ENCODE results near the gene TOP2B.

Gene TOP2B

GRCh38 chr3:25582242-25582641 is 82.5 kb downstream of the TOP2B start:
- Histone ChIP-seq H3K23ac (ENCODE audit: low read length in 2 of 2) (no peak overlapping the region), H3K4ac (ENCODE audit: low read depth in 1 of 2, low read length in 2 of 2) (peak overlapping the region in 1 of 2 experiments; percentile 35), H3K9ac (ENCODE audit: low read length) (no peak overlapping the region), H3K18ac (ENCODE audit: low read depth in 1 of 2, low read length in 2 of 2) (peak overlapping the region in 1 of 2 experiments; percentile 58), H3K4me1 (ENCODE audit: control insufficient read depth, insufficient read depth, low read depth, low read length) (peaks cover 15% of the 10 kb centered on the region), H3K9me3 (ENCODE audit: control insufficient read depth, low read length) (no peaks in the 10 kb centered on the region), H3K14ac (ENCODE audit: low read length in 2 of 2) (no peak overlapping the region), H3K4me3 (ENCODE audit: insufficient read depth in 1 of 2, low read depth in 1 of 2, low read length in 2 of 2) (no peak overlapping the region), H2BK5ac (ENCODE audit: low read depth, low read length, poor library complexity, severe bottlenecking) (no peak overlapping the region), H3K27me3 (ENCODE audit: control insufficient read depth in 1 of 2, insufficient read depth in 1 of 2, low read length in 2 of 2) (peaks cover 0 to 30% of the 10 kb centered on the region in 2 experiments), H3K4me2 (ENCODE audit: low read length, poor library complexity, severe bottlenecking) (no peak overlapping the region), H3K27ac (ENCODE audit: low read length, poor library complexity, severe bottlenecking) (peak overlapping the region; percentile 48), H3K79me1 (replicated peaks; ENCODE audit: low read length, poor library complexity, severe bottlenecking) (no peaks in the 10 kb centered on the region), H2BK120ac (ENCODE audit: low read depth, low read length) (no peak overlapping the region), H3K36me3 (ENCODE audit: control insufficient read depth in 1 of 2, insufficient read depth in 2 of 2, low read depth in 1 of 2, low read length in 2 of 2) (no peaks in the 10 kb centered on the region), H4K91ac (ENCODE audit: low read length) (no peak overlapping the region), H2BK15ac (ENCODE audit: low read depth, poor library complexity, severe bottlenecking) (no peak overlapping the region), H4K8ac (ENCODE audit: low read length) (peak overlapping the region; percentile 45), H2AK5ac (ENCODE audit: low read length, severe bottlenecking) (no peak overlapping the region), H2BK12ac (ENCODE audit: low read length in 2 of 2) (peak overlapping the region in 1 of 2 experiments; percentile 49), H2AFZ (ENCODE audit: low read depth, low read length) (no peak overlapping the region)
- DNase-seq: peak; percentile 99
- 0% methylated on average over 2 of the region's 2 CpGs for WGBS

GRCh38 chr3:25581823-25582222 is 82.9 kb downstream of the TOP2B start:
- Histone ChIP-seq H3K9me3 (ENCODE audit: control insufficient read depth, low read length) (no peaks in the 10 kb centered on the region), H3K4me1 (ENCODE audit: control insufficient read depth, insufficient read depth, low read depth, low read length) (peaks cover 13% of the 10 kb centered on the region), H2BK5ac (ENCODE audit: low read depth, low read length, poor library complexity, severe bottlenecking) (no peak overlapping the region), H3K79me1 (replicated peaks; ENCODE audit: low read length, poor library complexity, severe bottlenecking) (no peaks in the 10 kb centered on the region), H4K8ac (ENCODE audit: low read length) (peak overlapping the region; percentile 94), H3K14ac (ENCODE audit: low read length in 2 of 2) (peak overlapping the region in 1 of 2 experiments; percentile 45), H2BK15ac (ENCODE audit: low read depth, poor library complexity, severe bottlenecking) (peak overlapping the region; percentile 96), H3K27me3 (ENCODE audit: control insufficient read depth in 1 of 2, insufficient read depth in 1 of 2, low read length in 2 of 2) (peaks cover 0 to 30% of the 10 kb centered on the region in 2 experiments), H3K36me3 (ENCODE audit: control insufficient read depth in 1 of 2, insufficient read depth in 2 of 2, low read depth in 1 of 2, low read length in 2 of 2) (no peaks in the 10 kb centered on the region), H3K4me2 (ENCODE audit: low read length, poor library complexity, severe bottlenecking) (no peak overlapping the region), H3K27ac (ENCODE audit: low read length, poor library complexity, severe bottlenecking) (peak overlapping the region; percentile 71), H3K23ac (ENCODE audit: low read length in 2 of 2) (no peak overlapping the region), H3K4ac (ENCODE audit: low read depth in 1 of 2, low read length in 2 of 2) (peak overlapping the region; percentile 94 to 98), H2AFZ (ENCODE audit: low read depth, low read length) (no peak overlapping the region), H3K4me3 (ENCODE audit: insufficient read depth in 1 of 2, low read depth in 1 of 2, low read length in 2 of 2) (no peak overlapping the region), H2BK12ac (ENCODE audit: low read length in 2 of 2) (peak overlapping the region; percentile 97 to 100), H4K91ac (ENCODE audit: low read length) (peak overlapping the region; percentile 94), H2AK5ac (ENCODE audit: low read length, severe bottlenecking) (peak overlapping the region; percentile 15), H3K9ac (ENCODE audit: low read length) (no peak overlapping the region), H3K18ac (ENCODE audit: low read depth in 1 of 2, low read length in 2 of 2) (peak overlapping the region; percentile 88 to 95), H2BK120ac (ENCODE audit: low read depth, low read length) (peak overlapping the region; percentile 96)
- 1% methylated on average over 2 of the region's 3 CpGs for WGBS
- DNase-seq: no peak

- no peaks in the 10 kb centered on the region for H3K79me1 ChIP-seq (replicated peaks; ENCODE audit: low read length, poor library complexity, severe bottlenecking)
- no peaks in the 10 kb centered on the region for H3K36me3 ChIP-seq (ENCODE audit: control insufficient read depth in 1 of 2, insufficient read depth in 2 of 2, low read depth in 1 of 2, low read length in 2 of 2)
- H3K4me3 ChIP-seq (ENCODE audit: insufficient read depth in 1 of 2, low read depth in 1 of 2, low read length in 2 of 2): no peak overlapping the region
- H3K23ac ChIP-seq (ENCODE audit: low read length in 2 of 2): no peak overlapping the region
- peak overlapping the region; percentile 96 for H2BK15ac ChIP-seq (ENCODE audit: low read depth, poor library complexity, severe bottlenecking)
- no peaks in the 10 kb centered on the region for H3K9me3 ChIP-seq (ENCODE audit: control insufficient read depth, low read length)
- H3K14ac ChIP-seq (ENCODE audit: low read length in 2 of 2): peak overlapping the region in 1 of 2 experiments; percentile 91
- H2BK120ac ChIP-seq (ENCODE audit: low read depth, low read length): peak overlapping the region; percentile 96
- peak overlapping the region; percentile 97 to 100 for H2BK12ac ChIP-seq (ENCODE audit: low read length in 2 of 2)
- H3K9ac ChIP-seq (ENCODE audit: low read length): no peak overlapping the region
- no peak for DNase-seq
- 97% methylated on average over 7 of the region's 7 CpGs for WGBS
- peak overlapping the region; percentile 90 for H4K8ac ChIP-seq (ENCODE audit: low read length)
- peak overlapping the region; percentile 94 to 98 for H3K4ac ChIP-seq (ENCODE audit: low read depth in 1 of 2, low read length in 2 of 2)
- H2BK5ac ChIP-seq (ENCODE audit: low read depth, low read length, poor library complexity, severe bottlenecking): no peak overlapping the region
- H4K91ac ChIP-seq (ENCODE audit: low read length): peak overlapping the region; percentile 94
- peak overlapping the region; percentile 35 for H2AK5ac ChIP-seq (ENCODE audit: low read length, severe bottlenecking)
- H3K27me3 ChIP-seq (ENCODE audit: control insufficient read depth in 1 of 2, insufficient read depth in 1 of 2, low read length in 2 of 2): peaks cover 0 to 31% of the 10 kb centered on the region in 2 experiments
- peaks cover 13% of the 10 kb centered on the region for H3K4me1 ChIP-seq (ENCODE audit: control insufficient read depth, insufficient read depth, low read depth, low read length)
- H3K18ac ChIP-seq (ENCODE audit: low read depth in 1 of 2, low read length in 2 of 2): peak overlapping the region; percentile 88 to 95
- H3K4me2 ChIP-seq (ENCODE audit: low read length, poor library complexity, severe bottlenecking): no peak overlapping the region
- no peak overlapping the region for H2AFZ ChIP-seq (ENCODE audit: low read depth, low read length)
- H3K27ac ChIP-seq (ENCODE audit: low read length, poor library complexity, severe bottlenecking): no peak overlapping the region
These were observed 83.4 kb downstream of the TOP2B start for GRCh38 chr3:25581335-25581734.

GRCh38 chr3:25580534-25580933 is 84.2 kb downstream of the TOP2B start:
- no peak overlapping the region for H3K27ac ChIP-seq (ENCODE audit: low read length, poor library complexity, severe bottlenecking)
- H3K9ac ChIP-seq (ENCODE audit: low read length): no peak overlapping the region
- H3K79me1 ChIP-seq (replicated peaks; ENCODE audit: low read length, poor library complexity, severe bottlenecking): no peaks in the 10 kb centered on the region
- 93% methylated on average over 8 of the region's 8 CpGs for WGBS
- H3K4me1 ChIP-seq (ENCODE audit: control insufficient read depth, insufficient read depth, low read depth, low read length): peaks cover 13% of the 10 kb centered on the region
- DNase-seq: no peak
- peak overlapping the region; percentile 87 to 100 for H2BK12ac ChIP-seq (ENCODE audit: low read length in 2 of 2)
- no peaks in the 10 kb centered on the region for H3K9me3 ChIP-seq (ENCODE audit: control insufficient read depth, low read length)
- H4K91ac ChIP-seq (ENCODE audit: low read length): no peak overlapping the region
- H2AK5ac ChIP-seq (ENCODE audit: low read length, severe bottlenecking): no peak overlapping the region
- H3K4me3 ChIP-seq (ENCODE audit: insufficient read depth in 1 of 2, low read depth in 1 of 2, low read length in 2 of 2): no peak overlapping the region
- peak overlapping the region; percentile 24 for H2BK120ac ChIP-seq (ENCODE audit: low read depth, low read length)
- peak overlapping the region in 1 of 2 experiments; percentile 17 for H3K4ac ChIP-seq (ENCODE audit: low read depth in 1 of 2, low read length in 2 of 2)
- H3K27me3 ChIP-seq (ENCODE audit: control insufficient read depth in 1 of 2, insufficient read depth in 1 of 2, low read length in 2 of 2): peaks cover 0 to 26% of the 10 kb centered on the region in 2 experiments
- no peak overlapping the region for H2BK5ac ChIP-seq (ENCODE audit: low read depth, low read length, poor library complexity, severe bottlenecking)
- H3K23ac ChIP-seq (ENCODE audit: low read length in 2 of 2): no peak overlapping the region
- H3K36me3 ChIP-seq (ENCODE audit: control insufficient read depth in 1 of 2, insufficient read depth in 2 of 2, low read depth in 1 of 2, low read length in 2 of 2): no peaks in the 10 kb centered on the region
- no peak overlapping the region for H4K8ac ChIP-seq (ENCODE audit: low read length)
- peak overlapping the region; percentile 92 for H2BK15ac ChIP-seq (ENCODE audit: low read depth, poor library complexity, severe bottlenecking)
- peak overlapping the region; percentile 26 to 63 for H3K18ac ChIP-seq (ENCODE audit: low read depth in 1 of 2, low read length in 2 of 2)
- H2AFZ ChIP-seq (ENCODE audit: low read depth, low read length): no peak overlapping the region
- no peak overlapping the region for H3K14ac ChIP-seq (ENCODE audit: low read length in 2 of 2)
- no peak overlapping the region for H3K4me2 ChIP-seq (ENCODE audit: low read length, poor library complexity, severe bottlenecking)
